ENCODE measurements around the gene HMSD.
"Not testable (repeated sequence)": the region's sequence is repeated elsewhere in the genome, so short reads cannot be mapped to it uniquely, and the experiment has no call there.

Gene HMSD

GRCh38 chr18:63929369-63929768, 19.7 kb upstream of the HMSD start:
- not testable (repeated sequence) for H3K4me3 ChIP-seq (ENCODE audit: low read length); H3K27me3 ChIP-seq (ENCODE audit: control insufficient read depth, insufficient read depth, low read length); H3K9me3 ChIP-seq (ENCODE audit: control insufficient read depth, low read length); H3K4me1 ChIP-seq (ENCODE audit: control insufficient read depth, insufficient read depth, low read length); H3K36me3 ChIP-seq (ENCODE audit: control insufficient read depth, insufficient read depth, low read length); H3K9ac ChIP-seq (ENCODE audit: low read length)

DNA sequence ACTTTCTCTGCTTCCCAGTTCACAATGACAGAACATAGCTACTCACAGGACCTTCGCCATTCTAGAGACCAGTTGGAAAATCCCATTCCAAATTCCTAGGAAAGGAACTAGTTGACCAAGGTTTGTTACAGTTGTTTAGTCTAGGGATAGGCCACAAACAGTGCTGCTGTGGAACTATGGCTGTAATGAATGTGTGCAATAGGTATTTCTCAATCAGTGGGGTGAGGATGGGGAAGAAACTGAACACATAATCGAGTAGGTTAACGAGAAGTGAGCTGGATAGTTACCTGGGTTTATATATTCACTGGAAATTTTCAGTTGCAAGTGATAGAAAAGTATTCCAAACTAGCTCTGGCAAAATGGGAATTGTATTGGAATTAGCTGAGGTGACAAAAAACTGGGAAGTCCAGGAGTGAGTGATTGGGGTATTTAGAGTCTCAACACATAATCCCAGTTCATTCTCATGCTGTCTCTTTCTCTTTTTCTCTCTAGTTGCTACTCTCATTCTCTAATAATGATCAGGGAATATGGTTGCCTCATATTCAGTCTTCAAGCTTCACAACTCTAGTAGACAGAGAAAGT, 18.2 kb upstream of the HMSD start:
- H3K4me1 ChIP-seq (ENCODE audit: control insufficient read depth, insufficient read depth, low read length): no peaks in the 10 kb centered on the region
- no peak overlapping the region for H3K9ac ChIP-seq (ENCODE audit: low read length)
- H3K4me3 ChIP-seq (ENCODE audit: low read length): no peak overlapping the region
- H3K27me3 ChIP-seq (ENCODE audit: control insufficient read depth, insufficient read depth, low read length): peaks cover 7% of the 10 kb centered on the region
- H3K9me3 ChIP-seq (ENCODE audit: control insufficient read depth, low read length): no peaks in the 10 kb centered on the region
- no peaks in the 10 kb centered on the region for H3K36me3 ChIP-seq (ENCODE audit: control insufficient read depth, insufficient read depth, low read length)

DNA sequence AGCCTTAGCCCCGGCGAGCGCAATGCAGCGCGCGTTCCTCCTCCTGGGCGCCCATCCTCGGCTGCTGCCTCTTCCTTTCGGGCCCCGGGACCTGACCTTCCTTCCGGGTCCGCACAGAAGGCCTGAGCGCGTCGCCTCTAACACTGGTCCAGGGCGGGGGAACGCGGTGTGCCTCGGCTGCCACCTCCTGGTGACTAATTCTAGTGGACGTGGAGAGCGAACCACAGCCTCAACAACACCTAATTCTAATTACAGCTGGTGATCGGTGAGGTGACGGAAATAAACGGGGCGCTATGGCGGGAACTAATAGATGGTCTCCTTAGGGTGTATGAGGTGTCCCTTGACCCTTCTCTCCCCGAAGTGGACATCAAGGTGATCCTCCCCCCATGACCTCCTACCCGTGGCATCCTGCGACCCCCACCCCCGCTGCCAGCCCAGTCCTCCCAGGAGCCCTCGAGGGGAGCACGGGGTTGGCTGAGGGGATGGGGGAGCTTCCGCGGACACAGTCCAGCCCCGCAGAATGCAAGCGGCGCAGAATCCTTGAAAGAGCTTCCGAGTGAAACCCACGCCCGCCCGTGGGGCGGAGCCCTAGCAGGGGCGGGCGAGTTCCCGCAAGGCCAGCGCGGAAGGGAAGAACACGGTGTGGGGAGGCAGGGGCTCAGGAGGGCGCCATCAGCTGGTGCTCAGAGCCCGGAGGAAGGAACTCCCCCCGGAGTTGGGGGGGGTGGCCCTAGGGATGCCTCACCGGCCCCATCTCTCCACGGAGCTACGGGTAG, 12.8 kb upstream of the HMSD start:
- peak overlapping the region; percentile 70 for H3K9ac ChIP-seq (ENCODE audit: low read length)
- peaks cover 13% of the 10 kb centered on the region for H3K27me3 ChIP-seq (ENCODE audit: control insufficient read depth, insufficient read depth, low read length)
- H3K9me3 ChIP-seq (ENCODE audit: control insufficient read depth, low read length): no peaks in the 10 kb centered on the region
- peak overlapping the region; percentile 74 for H3K4me3 ChIP-seq (ENCODE audit: low read length)
- peaks cover 9% of the 10 kb centered on the region for H3K4me1 ChIP-seq (ENCODE audit: control insufficient read depth, insufficient read depth, low read length)
- H3K36me3 ChIP-seq (ENCODE audit: control insufficient read depth, insufficient read depth, low read length): no peaks in the 10 kb centered on the region

DNA sequence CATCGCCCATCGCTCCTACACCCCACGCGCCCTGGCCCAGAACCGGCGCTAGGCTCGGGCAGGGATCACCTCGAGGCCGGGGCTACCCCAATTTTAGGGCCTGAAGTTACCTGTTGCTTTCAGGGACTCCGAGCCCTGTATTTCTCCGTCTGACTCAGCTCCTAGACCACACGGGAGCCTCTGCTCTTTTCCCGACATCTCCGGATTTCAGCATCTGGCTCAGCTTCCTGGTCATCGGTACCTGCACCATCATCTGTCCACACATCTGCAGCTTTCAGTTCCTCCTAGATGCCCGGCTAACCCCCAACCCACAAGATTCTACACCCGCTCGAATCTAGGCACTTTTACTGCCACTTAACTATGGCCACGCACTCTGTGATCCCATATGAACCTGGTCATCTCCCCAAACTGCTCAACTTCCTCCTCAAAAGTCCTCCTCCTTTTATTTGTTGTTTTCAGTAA, 12.1 kb upstream of the HMSD start:
- Histone ChIP-seq H3K36me3 (ENCODE audit: control insufficient read depth, insufficient read depth, low read length) (no peaks in the 10 kb centered on the region), H3K27me3 (ENCODE audit: control insufficient read depth, insufficient read depth, low read length) (peaks cover 13% of the 10 kb centered on the region), H3K4me3 (ENCODE audit: low read length) (no peak overlapping the region), H3K9ac (ENCODE audit: low read length) (peak overlapping the region; percentile 70), H3K9me3 (ENCODE audit: control insufficient read depth, low read length) (no peaks in the 10 kb centered on the region), H3K4me1 (ENCODE audit: control insufficient read depth, insufficient read depth, low read length) (peaks cover 9% of the 10 kb centered on the region)

DNA sequence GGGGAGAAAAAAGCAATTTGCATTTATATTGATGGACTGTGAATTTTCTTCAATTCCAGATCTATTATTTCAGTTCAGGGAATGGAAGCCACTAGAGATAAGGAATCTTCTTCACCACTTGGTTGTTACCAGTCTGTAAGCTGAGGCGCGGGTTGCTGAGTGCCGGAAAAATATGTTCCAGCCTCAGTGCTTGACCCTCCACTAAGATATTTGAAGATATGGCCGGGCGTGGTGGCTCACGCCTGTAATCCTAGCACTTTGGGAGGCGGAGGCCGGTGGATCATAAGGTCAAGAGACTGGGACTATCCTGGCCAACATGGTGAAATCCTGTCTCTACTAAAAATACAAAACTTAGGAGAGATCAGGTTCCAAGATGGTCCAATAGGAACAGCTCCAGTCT, 9.1 kb upstream of the HMSD start:
- Histone ChIP-seq H3K4me1 (ENCODE audit: control insufficient read depth, insufficient read depth, low read length) (peaks cover 9% of the 10 kb centered on the region), H3K27me3 (ENCODE audit: control insufficient read depth, insufficient read depth, low read length) (peaks cover 20% of the 10 kb centered on the region), H3K36me3 (ENCODE audit: control insufficient read depth, insufficient read depth, low read length) (no peaks in the 10 kb centered on the region), H3K9ac (ENCODE audit: low read length) (no peak overlapping the region), H3K4me3 (ENCODE audit: low read length) (no peak overlapping the region), H3K9me3 (ENCODE audit: control insufficient read depth, low read length) (no peaks in the 10 kb centered on the region)

DNA sequence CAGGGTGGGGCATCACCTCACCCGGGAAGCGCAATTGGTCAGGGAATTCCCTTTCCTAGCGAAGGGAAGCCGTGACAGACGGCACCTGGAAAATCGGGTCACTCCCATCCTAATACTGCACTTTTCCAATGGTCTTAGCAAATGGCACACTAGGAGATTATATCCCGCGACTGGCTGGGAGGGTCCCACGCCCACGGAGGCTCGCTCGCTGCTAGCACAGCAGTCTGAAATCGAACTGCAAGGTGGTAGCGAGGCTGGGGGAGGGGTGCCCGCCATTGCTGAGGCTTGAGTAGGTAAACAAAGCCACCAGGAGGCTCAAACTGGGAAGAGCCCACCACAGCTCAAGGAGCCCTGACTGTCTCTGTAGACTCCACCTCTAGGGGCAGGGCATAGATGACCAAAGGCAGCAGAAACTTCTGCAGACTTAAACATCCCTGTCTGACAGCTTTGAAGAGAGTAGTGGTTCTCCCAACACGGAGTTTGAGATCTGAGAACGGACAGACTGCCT, 8.5 kb upstream of the HMSD start:
- not testable (repeated sequence) for H3K4me1 ChIP-seq (ENCODE audit: control insufficient read depth, insufficient read depth, low read length); H3K9me3 ChIP-seq (ENCODE audit: control insufficient read depth, low read length); H3K9ac ChIP-seq (ENCODE audit: low read length); H3K4me3 ChIP-seq (ENCODE audit: low read length); H3K36me3 ChIP-seq (ENCODE audit: control insufficient read depth, insufficient read depth, low read length)
- H3K27me3 ChIP-seq (ENCODE audit: control insufficient read depth, insufficient read depth, low read length): peaks cover 20% of the 10 kb centered on the region

- no peaks in the 10 kb centered on the region for H3K9me3 ChIP-seq (ENCODE audit: control insufficient read depth, low read length)
- H3K27me3 ChIP-seq (ENCODE audit: control insufficient read depth, insufficient read depth, low read length): peaks cover 7% of the 10 kb centered on the region
- H3K4me3 ChIP-seq (ENCODE audit: low read length): no peak overlapping the region
- H3K36me3 ChIP-seq (ENCODE audit: control insufficient read depth, insufficient read depth, low read length): no peaks in the 10 kb centered on the region
- H3K4me1 ChIP-seq (ENCODE audit: control insufficient read depth, insufficient read depth, low read length): no peaks in the 10 kb centered on the region
- H3K9ac ChIP-seq (ENCODE audit: low read length): no peak overlapping the region
Measured at GRCh38 chr18:63947051-63947790, 1.9 kb upstream of the HMSD start.

GRCh38 chr18:63951302-63951705, 2.2 kb downstream of the HMSD start:
- H3K36me3 ChIP-seq (ENCODE audit: control insufficient read depth, insufficient read depth, low read length): no peaks in the 10 kb centered on the region
- peaks cover 6% of the 10 kb centered on the region for H3K27me3 ChIP-seq (ENCODE audit: control insufficient read depth, insufficient read depth, low read length)
- H3K9me3 ChIP-seq (ENCODE audit: control insufficient read depth, low read length): no peaks in the 10 kb centered on the region

DNA sequence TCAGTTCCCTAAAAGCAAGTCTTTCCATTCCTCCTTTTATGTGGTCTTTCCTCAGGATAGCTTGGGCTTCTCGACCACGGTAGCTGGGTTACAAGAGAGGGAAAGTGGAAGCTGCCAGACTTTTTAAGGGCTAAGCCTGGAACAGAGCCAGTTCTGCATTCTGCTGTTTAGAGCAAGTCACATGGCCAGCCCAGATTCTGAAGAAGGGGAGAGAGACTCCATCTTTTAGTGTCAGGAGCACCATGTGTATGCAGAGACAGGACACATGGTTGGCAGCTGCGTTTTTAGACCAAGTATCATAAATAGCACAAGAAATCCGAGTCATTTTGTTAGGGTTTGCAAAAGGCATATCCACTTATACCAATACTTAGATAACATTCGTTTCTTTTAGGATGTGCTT, 4.7 kb downstream of the HMSD start:
- Histone ChIP-seq H3K27me3 (ENCODE audit: control insufficient read depth, insufficient read depth, low read length) (peaks cover 6% of the 10 kb centered on the region), H3K9ac (ENCODE audit: low read length) (no peak overlapping the region), H3K4me1 (ENCODE audit: control insufficient read depth, insufficient read depth, low read length) (no peaks in the 10 kb centered on the region), H3K9me3 (ENCODE audit: control insufficient read depth, low read length) (no peaks in the 10 kb centered on the region), H3K36me3 (ENCODE audit: control insufficient read depth, insufficient read depth, low read length) (no peaks in the 10 kb centered on the region), H3K4me3 (ENCODE audit: low read length) (no peak overlapping the region)

More at GRCh38 chr18:63951302-63951705, 2.2 kb downstream of the HMSD start:
- Histone ChIP-seq H3K9ac (ENCODE audit: low read length) (no peak overlapping the region), H3K4me3 (ENCODE audit: low read length) (no peak overlapping the region), H3K4me1 (ENCODE audit: control insufficient read depth, insufficient read depth, low read length) (no peaks in the 10 kb centered on the region)

DNA sequence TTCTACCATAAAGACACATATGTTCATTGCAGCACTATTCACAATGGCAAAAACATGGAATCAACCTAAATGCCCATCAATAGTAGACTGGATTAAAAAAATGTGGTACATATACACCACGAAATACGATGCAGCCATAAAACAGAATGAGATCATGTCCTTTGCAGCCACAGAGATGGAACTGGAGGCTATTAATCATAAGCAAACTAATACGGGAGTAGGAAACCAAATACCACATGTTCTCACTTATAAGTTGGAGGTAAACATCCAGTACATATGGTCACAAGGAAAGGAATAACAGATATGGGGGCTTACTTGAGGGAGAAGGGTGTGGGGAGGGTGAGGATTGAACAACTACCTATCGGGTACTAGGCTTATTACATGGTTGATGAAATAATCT, 7.7 kb downstream of the HMSD start:
- no peak overlapping the region for H3K4me3 ChIP-seq (ENCODE audit: low read length)
- no peak overlapping the region for H3K9ac ChIP-seq (ENCODE audit: low read length)
- no peaks in the 10 kb centered on the region for H3K36me3 ChIP-seq (ENCODE audit: control insufficient read depth, insufficient read depth, low read length)
- no peaks in the 10 kb centered on the region for H3K4me1 ChIP-seq (ENCODE audit: control insufficient read depth, insufficient read depth, low read length)
- peaks cover 6% of the 10 kb centered on the region for H3K27me3 ChIP-seq (ENCODE audit: control insufficient read depth, insufficient read depth, low read length)
- no peaks in the 10 kb centered on the region for H3K9me3 ChIP-seq (ENCODE audit: control insufficient read depth, low read length)

- no peak overlapping the region for H3K9ac ChIP-seq (ENCODE audit: low read length)
- H3K27me3 ChIP-seq (ENCODE audit: control insufficient read depth, insufficient read depth, low read length): peaks cover 6% of the 10 kb centered on the region
- H3K4me3 ChIP-seq (ENCODE audit: low read length): no peak overlapping the region
- H3K9me3 ChIP-seq (ENCODE audit: control insufficient read depth, low read length): no peaks in the 10 kb centered on the region
- peaks cover 4% of the 10 kb centered on the region for H3K4me1 ChIP-seq (ENCODE audit: control insufficient read depth, insufficient read depth, low read length)
- H3K36me3 ChIP-seq (ENCODE audit: control insufficient read depth, insufficient read depth, low read length): no peaks in the 10 kb centered on the region
Measured at GRCh38 chr18:63960891-63961290, 11.8 kb downstream of the HMSD start.

- H3K27me3 ChIP-seq (ENCODE audit: control insufficient read depth, insufficient read depth, low read length): peaks cover 4% of the 10 kb centered on the region
- peaks cover 4% of the 10 kb centered on the region for H3K4me1 ChIP-seq (ENCODE audit: control insufficient read depth, insufficient read depth, low read length)
- no peaks in the 10 kb centered on the region for H3K36me3 ChIP-seq (ENCODE audit: control insufficient read depth, insufficient read depth, low read length)
- no peaks in the 10 kb centered on the region for H3K9me3 ChIP-seq (ENCODE audit: control insufficient read depth, low read length)
- H3K4me3 ChIP-seq (ENCODE audit: low read length): no peak overlapping the region
- no peak overlapping the region for H3K9ac ChIP-seq (ENCODE audit: low read length)
Measured at GRCh38 chr18:63961435-63961980, 12.4 kb downstream of the HMSD start.
